Measurements from ENCODE around the gene SEMA5A. TPM values are rescaled to one million over a fixed set of nuclear protein-coding genes. Genes with fewer than 3 reads are reported as not detected.

Gene SEMA5A
- total RNA-seq, 1 donor from 2014 or later, result 25.3 TPM

- intact Hi-C loops (cut with micrococcal nuclease), result no loop called here
- DNase-seq, result no peak
- no peak for ATAC-seq
Measured at GRCh38 chr5:9124838-9125237, 421.0 kb downstream of the SEMA5A start.

- intact Hi-C loops (cut with micrococcal nuclease), result no loop called here
- ATAC-seq (no peak), DNase-seq (no peak)
Measured at GRCh38 chr5:9124071-9124470, 421.8 kb downstream of the SEMA5A start.

GRCh38 chr5:9122528-9122927, 423.3 kb downstream of the SEMA5A start:
- intact Hi-C loops (cut with micrococcal nuclease), result no loop called here
- no peak for ATAC-seq
- no peak for DNase-seq

GRCh38 chr5:9121597-9121996, 424.3 kb downstream of the SEMA5A start:
- intact Hi-C loops (cut with micrococcal nuclease), result no loop called here
- ATAC-seq (no peak), DNase-seq (no peak)

- ATAC-seq (no peak), DNase-seq (no peak)
- intact Hi-C loops (cut with micrococcal nuclease), result no loop called here
Measured at GRCh38 chr5:9118852-9119251, 427.0 kb downstream of the SEMA5A start.

GRCh38 chr5:9115093-9115492, 430.8 kb downstream of the SEMA5A start:
- intact Hi-C loops (cut with micrococcal nuclease), result no loop called here

GRCh38 chr5:9112520-9113291, 433.2 kb downstream of the SEMA5A start:
- DNase-seq, result no peak
- no peak for ATAC-seq
- intact Hi-C loops (cut with micrococcal nuclease), result no loop called here

More at GRCh38 chr5:9115093-9115492, 430.8 kb downstream of the SEMA5A start:
- ATAC-seq (no peak), DNase-seq (no peak)

GRCh38 chr5:9108162-9108561, 437.7 kb downstream of the SEMA5A start:
- ATAC-seq (no peak), DNase-seq (no peak)
- intact Hi-C loops (cut with micrococcal nuclease), result no loop called here

- ATAC-seq, result no peak
- DNase-seq, result no peak
- intact Hi-C loops (cut with micrococcal nuclease), result no loop called here
Measured at GRCh38 chr5:9105851-9106250, 440.0 kb downstream of the SEMA5A start.

GRCh38 chr5:9104571-9105339, 441.1 kb downstream of the SEMA5A start:
- no peak for ATAC-seq
- intact Hi-C loops (cut with micrococcal nuclease), result no loop called here
- DNase-seq, result no peak

- no peak for ATAC-seq
- intact Hi-C loops (cut with micrococcal nuclease), result no loop called here
- DNase-seq, result no peak
Measured at GRCh38 chr5:9103290-9103689, 442.6 kb downstream of the SEMA5A start.

- intact Hi-C loops (cut with micrococcal nuclease), result no loop called here
- DNase-seq (no peak), ATAC-seq (no peak)
Measured at GRCh38 chr5:9099689-9100088, 446.2 kb downstream of the SEMA5A start.

- no peak for DNase-seq
- ATAC-seq, result no peak
Measured at GRCh38 chr5:9098990-9099389, 446.9 kb downstream of the SEMA5A start.

GRCh38 chr5:9094582-9094981, 451.3 kb downstream of the SEMA5A start:
- intact Hi-C loops (cut with micrococcal nuclease), result no loop called here
- DNase-seq, result no peak
- ATAC-seq, result no peak

More at GRCh38 chr5:9098990-9099389, 446.9 kb downstream of the SEMA5A start:
- intact Hi-C loops (cut with micrococcal nuclease), result no loop called here

- intact Hi-C loops (cut with micrococcal nuclease), result no loop called here
- ATAC-seq, result no peak
- DNase-seq, result no peak
Measured at GRCh38 chr5:9091896-9092662, 453.8 kb downstream of the SEMA5A start.

- DNase-seq (no peak), ATAC-seq (no peak)
- intact Hi-C loops (cut with micrococcal nuclease), result no loop called here
Measured at GRCh38 chr5:9090381-9091026, 455.4 kb downstream of the SEMA5A start.

GRCh38 chr5:9089893-9090292, 456.0 kb downstream of the SEMA5A start:
- intact Hi-C loops (cut with micrococcal nuclease), result no loop called here
- DNase-seq (no peak), ATAC-seq (no peak)

GRCh38 chr5:9082996-9083395, 462.9 kb downstream of the SEMA5A start:
- no peak for ATAC-seq
- intact Hi-C loops (cut with micrococcal nuclease), result no loop called here

GRCh38 chr5:9072701-9073100, 473.2 kb downstream of the SEMA5A start:
- intact Hi-C loops (cut with micrococcal nuclease), result no loop called here
- DNase-seq, result no peak
- ATAC-seq, result no peak

More at GRCh38 chr5:9082996-9083395, 462.9 kb downstream of the SEMA5A start:
- no peak for DNase-seq
